NT2/D1 (cell line): ENCODE data around the gene CD27.

Source experiments
- DNase-seq: peaks from one replicate; pipeline ENCODE4 v3.0.0-alpha.2; 2011; ENCODE audit warnings: low read depth, low spot score
- H3K27me3 ChIP-seq: 2 replicates; pipeline ENCODE4 v1.6.0; 2011; ENCODE audit warnings: mild to moderate bottlenecking; ENCODE audit not compliant: insufficient read length, insufficient read depth
- H3K36me3 ChIP-seq: 2 replicates; pipeline ENCODE4 v1.6.1; 2011; ENCODE audit warnings: mild to moderate bottlenecking, low read length, mixed read lengths; ENCODE audit not compliant: insufficient read depth, insufficient read length
- H3K4me1 ChIP-seq: 2 replicates; pipeline ENCODE4 v1.5.1; 2011; ENCODE audit not compliant: insufficient read depth, insufficient read length
- H3K4me3 ChIP-seq: 2 replicates; pipeline ENCODE4 v1.5.1; 2011; ENCODE audit warnings: low read depth; ENCODE audit not compliant: insufficient read length
- H3K9ac ChIP-seq: 2 replicates; pipeline ENCODE4 v1.6.0; 2011; ENCODE audit warnings: low read depth; ENCODE audit not compliant: insufficient read length
- H3K9me3 ChIP-seq: 2 replicates; pipeline ENCODE4 v1.5.1; 2011; ENCODE audit warnings: mild to moderate bottlenecking, low read length; ENCODE audit not compliant: insufficient read depth
- SUZ12 ChIP-seq: IDR thresholded peaks from 2 replicates; pipeline ENCODE4 v1.6.1; 2011; ENCODE audit not compliant: insufficient read length, insufficient read depth; ENCODE audit errors: extremely low read depth
- YY1 ChIP-seq: IDR thresholded peaks from 2 replicates; pipeline ENCODE4 v1.6.1; 2011; ENCODE audit not compliant: insufficient read length, insufficient read depth
- ZNF274 ChIP-seq: IDR thresholded peaks from 2 replicates; pipeline ENCODE4 v1.6.1; 2011; ENCODE audit warnings: mild to moderate bottlenecking, low read depth, low read length

CD27 gene

GRCh38 chr12:6428326-6428725 is 16.4 kb upstream of the CD27 start:
- H3K27me3 ChIP-seq = peaks cover 8% of the 10 kb centered on the region

GRCh38 chr12:6430124-6430989 is 14.4 kb upstream of the CD27 start:
- Histone ChIP-seq H3K4me3 (no peak overlapping the region), H3K9ac (peak overlapping the region; percentile 2), H3K4me1 (peaks cover 9% of the 10 kb centered on the region), H3K9me3 (no peaks in the 10 kb centered on the region), H3K27me3 (no peaks in the 10 kb centered on the region), H3K36me3 (no peaks in the 10 kb centered on the region)
- no peak for DNase-seq
- TF ChIP-seq ZNF274 (no peak), YY1 (no peak), SUZ12 (no peak)

More at GRCh38 chr12:6428326-6428725, 16.4 kb upstream of the CD27 start:
- no peak for DNase-seq
- no peak overlapping the region for H3K9ac ChIP-seq
- no peak overlapping the region for H3K4me3 ChIP-seq
- no peaks in the 10 kb centered on the region for H3K36me3 ChIP-seq
- H3K9me3 ChIP-seq = no peaks in the 10 kb centered on the region
- H3K4me1 ChIP-seq = peaks cover 10% of the 10 kb centered on the region
- TF ChIP-seq YY1 (no peak), ZNF274 (no peak), SUZ12 (no peak)

- H3K4me1 ChIP-seq = peaks cover 9% of the 10 kb centered on the region
Observed at GRCh38 chr12:6432991-6433390, 11.8 kb upstream of the CD27 start.

GRCh38 chr12:6434205-6435140 is 10.3 kb upstream of the CD27 start:
- Histone ChIP-seq H3K4me3 (no peak overlapping the region), H3K9ac (no peak overlapping the region), H3K27me3 (no peaks in the 10 kb centered on the region), H3K4me1 (peaks cover 9% of the 10 kb centered on the region), H3K36me3 (no peaks in the 10 kb centered on the region), H3K9me3 (no peaks in the 10 kb centered on the region)
- no peak for TF ChIP-seq ZNF274
- no peak for TF ChIP-seq YY1
- TF ChIP-seq SUZ12 = no peak
- no peak for DNase-seq

More at GRCh38 chr12:6432991-6433390, 11.8 kb upstream of the CD27 start:
- TF ChIP-seq SUZ12 (no peak), ZNF274 (no peak), YY1 (no peak)
- H3K27me3 ChIP-seq = no peaks in the 10 kb centered on the region
- no peaks in the 10 kb centered on the region for H3K36me3 ChIP-seq
- H3K4me3 ChIP-seq = no peak overlapping the region
- no peak overlapping the region for H3K9ac ChIP-seq
- no peaks in the 10 kb centered on the region for H3K9me3 ChIP-seq
- no peak for DNase-seq

- TF ChIP-seq YY1 = no peak
- TF ChIP-seq SUZ12 = no peak
- no peak for TF ChIP-seq ZNF274
- H3K36me3 ChIP-seq = no peaks in the 10 kb centered on the region
Observed at GRCh38 chr12:6435961-6436715, 8.6 kb upstream of the CD27 start.

GRCh38 chr12:6437586-6437985 is 7.2 kb upstream of the CD27 start:
- no peak overlapping the region for H3K9ac ChIP-seq
- no peaks in the 10 kb centered on the region for H3K9me3 ChIP-seq
- H3K36me3 ChIP-seq = peaks cover 3% of the 10 kb centered on the region
- H3K4me1 ChIP-seq = peaks cover 3% of the 10 kb centered on the region
- no peak for DNase-seq
- H3K4me3 ChIP-seq = no peak overlapping the region
- H3K27me3 ChIP-seq = no peaks in the 10 kb centered on the region
- no peak for TF ChIP-seq SUZ12
- TF ChIP-seq ZNF274 = no peak
- no peak for TF ChIP-seq YY1

More at GRCh38 chr12:6435961-6436715, 8.6 kb upstream of the CD27 start:
- Histone ChIP-seq H3K9ac (no peak overlapping the region), H3K9me3 (no peaks in the 10 kb centered on the region), H3K4me1 (peaks cover 3% of the 10 kb centered on the region), H3K4me3 (no peak overlapping the region), H3K27me3 (no peaks in the 10 kb centered on the region)
- DNase-seq = no peak
